Ascending aorta (tissue), 2 donors: ENCODE measurements around the gene CMYA5. TPM values are rescaled to one million over a fixed set of nuclear protein-coding genes. Genes with fewer than 3 reads are reported as not detected.

Source experiments
- DNase-seq, 2 donors: peaks; one replicate each; pipeline ENCODE4 v3.0.0-alpha.2; 2019; ENCODE audit warnings: low spot score in 2 of 2
- H3K27ac ChIP-seq, 2 donors: fragments of 200-600 bp; sonication (generic); one replicate each; pipeline ENCODE4 v1.5.1; 2016 to 2017; ENCODE audit warnings: mild to moderate bottlenecking in 1 of 2
- H3K27me3 ChIP-seq: fragments of 200-600 bp; sonication (generic); one replicate; pipeline ENCODE4 v1.5.1; 2017
- H3K36me3 ChIP-seq, 2 donors: fragments of 200-600 bp; sonication (generic); one replicate each; pipeline ENCODE4 v1.5.1; 2016
- H3K4me1 ChIP-seq, 2 donors: fragments of 200-600 bp; sonication (generic); one replicate each; pipeline ENCODE4 v1.5.1; 2016 to 2017; ENCODE audit warnings: mild to moderate bottlenecking in 1 of 2
- H3K4me3 ChIP-seq, 2 donors: fragments of 200-600 bp; sonication (generic); one replicate each; pipeline ENCODE4 v1.5.1; 2016 to 2017; ENCODE audit warnings: mild to moderate bottlenecking in 1 of 2
- H3K9me3 ChIP-seq, 2 donors: fragments of 200-600 bp; sonication (generic); one replicate each; pipeline ENCODE4 v1.5.1; 2016
- intact Hi-C: fragments of 100-400 bp; cut with DNase I; formaldehyde crosslinking; loops from one replicate; pipeline ENCODE4 v1.15.1; 2023
- total RNA-seq: library from RNA; depleted of rRNA; stranded (reverse); fragments of >200 nt; gene quantifications from one replicate; pipeline ENCODE4 v1.1.0, GENCODE V29; 2016
- TF ChIP-seq, protein P1 (sequence below), 3 experiments: fragments of 200-600 bp in 2 of 3; fragments of 450-650 bp in 1 of 3; sonication (generic) in 2 of 3; IDR thresholded peaks; one replicate each; pipeline ENCODE4 v1.5.1; 2016 to 2019; ENCODE audit warnings: antibody characterized with exemption in 3 of 3, mild to moderate bottlenecking in 1 of 3, moderate library complexity in 1 of 3

The CMYA5 gene
- total RNA-seq, 1 donor from 2014 or later: 1.2 TPM

DNA sequence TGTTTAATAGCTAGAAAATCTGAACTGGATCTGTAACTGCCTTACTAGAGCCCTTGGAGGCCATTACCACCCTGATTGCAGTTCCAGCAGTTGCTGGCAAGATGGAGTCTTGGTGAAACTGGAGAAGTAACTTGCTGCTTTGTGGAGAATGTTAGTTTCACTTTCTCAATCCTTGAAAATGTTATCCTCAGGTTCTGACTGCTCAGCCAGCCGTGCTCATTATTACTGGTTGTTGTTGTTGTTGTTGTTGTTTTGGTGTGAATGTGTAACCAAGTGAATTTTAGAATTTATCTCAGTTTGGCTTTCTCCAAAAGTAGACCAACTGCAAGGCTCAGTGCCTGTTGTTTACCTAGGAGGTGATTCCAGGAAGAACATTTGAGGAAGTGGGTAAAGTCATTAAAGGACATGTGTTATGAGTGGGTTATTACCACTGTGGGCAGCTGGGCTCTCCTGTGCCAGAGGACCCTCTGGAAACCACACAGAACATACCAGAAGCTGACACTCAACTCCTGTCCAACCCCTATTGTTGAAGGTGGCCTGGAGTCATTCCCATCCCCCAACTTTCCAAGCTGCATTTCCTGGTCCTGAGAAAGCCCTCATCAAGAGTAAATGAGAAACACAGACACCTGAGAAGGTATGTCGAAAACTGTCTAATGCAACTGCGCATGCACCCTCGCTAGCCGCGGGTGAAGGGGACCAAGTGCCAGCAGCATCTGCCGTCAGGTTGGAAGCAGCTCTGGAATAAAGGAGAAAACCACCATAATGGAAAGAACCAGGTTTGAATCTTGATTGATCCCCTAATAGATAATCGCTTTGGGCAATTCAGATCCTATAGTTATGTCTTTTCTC, 111.6 kb downstream of the CMYA5 start:
- Histone ChIP-seq H3K4me1 (no peaks in the 10 kb centered on the region), H3K27ac (no peak overlapping the region), H3K9me3 (no peaks in the 10 kb centered on the region), H3K27me3 (no peaks in the 10 kb centered on the region), H3K4me3 (no peak overlapping the region), H3K36me3 (no peaks in the 10 kb centered on the region)
- DNase-seq: no peak
- intact Hi-C loops: no loop called here
- TF ChIP-seq, protein P1, sequence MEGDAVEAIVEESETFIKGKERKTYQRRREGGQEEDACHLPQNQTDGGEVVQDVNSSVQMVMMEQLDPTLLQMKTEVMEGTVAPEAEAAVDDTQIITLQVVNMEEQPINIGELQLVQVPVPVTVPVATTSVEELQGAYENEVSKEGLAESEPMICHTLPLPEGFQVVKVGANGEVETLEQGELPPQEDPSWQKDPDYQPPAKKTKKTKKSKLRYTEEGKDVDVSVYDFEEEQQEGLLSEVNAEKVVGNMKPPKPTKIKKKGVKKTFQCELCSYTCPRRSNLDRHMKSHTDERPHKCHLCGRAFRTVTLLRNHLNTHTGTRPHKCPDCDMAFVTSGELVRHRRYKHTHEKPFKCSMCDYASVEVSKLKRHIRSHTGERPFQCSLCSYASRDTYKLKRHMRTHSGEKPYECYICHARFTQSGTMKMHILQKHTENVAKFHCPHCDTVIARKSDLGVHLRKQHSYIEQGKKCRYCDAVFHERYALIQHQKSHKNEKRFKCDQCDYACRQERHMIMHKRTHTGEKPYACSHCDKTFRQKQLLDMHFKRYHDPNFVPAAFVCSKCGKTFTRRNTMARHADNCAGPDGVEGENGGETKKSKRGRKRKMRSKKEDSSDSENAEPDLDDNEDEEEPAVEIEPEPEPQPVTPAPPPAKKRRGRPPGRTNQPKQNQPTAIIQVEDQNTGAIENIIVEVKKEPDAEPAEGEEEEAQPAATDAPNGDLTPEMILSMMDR (IDR thresholded peaks at IDR 0.05): no peak

DNA sequence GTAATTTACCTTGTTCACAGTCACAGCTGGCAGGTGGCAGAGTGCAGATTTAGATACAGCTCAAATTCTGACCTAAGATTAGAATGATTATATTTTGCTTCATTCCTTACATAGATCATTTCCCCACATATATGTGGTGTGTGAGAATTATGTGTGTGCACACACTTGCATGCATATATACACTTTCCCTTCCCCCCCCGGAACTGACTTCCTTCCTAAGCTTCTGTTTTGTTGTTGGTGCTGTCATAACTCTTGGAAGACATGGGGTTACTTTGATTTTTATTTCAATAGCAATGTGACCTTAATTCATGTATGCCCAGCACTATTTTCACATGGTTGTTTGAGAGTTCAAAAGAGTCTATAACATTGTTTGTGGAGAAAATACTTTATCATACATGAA, 112.8 kb downstream of the CMYA5 start:
- H3K27me3 ChIP-seq: no peaks in the 10 kb centered on the region
- no peak for DNase-seq
- H3K9me3 ChIP-seq: no peaks in the 10 kb centered on the region
- H3K4me3 ChIP-seq: no peak overlapping the region
- no peaks in the 10 kb centered on the region for H3K4me1 ChIP-seq
- H3K27ac ChIP-seq: no peak overlapping the region
- intact Hi-C loops: no loop called here
- no peaks in the 10 kb centered on the region for H3K36me3 ChIP-seq
- TF ChIP-seq, protein P1 (IDR thresholded peaks at IDR 0.05): no peak

DNA sequence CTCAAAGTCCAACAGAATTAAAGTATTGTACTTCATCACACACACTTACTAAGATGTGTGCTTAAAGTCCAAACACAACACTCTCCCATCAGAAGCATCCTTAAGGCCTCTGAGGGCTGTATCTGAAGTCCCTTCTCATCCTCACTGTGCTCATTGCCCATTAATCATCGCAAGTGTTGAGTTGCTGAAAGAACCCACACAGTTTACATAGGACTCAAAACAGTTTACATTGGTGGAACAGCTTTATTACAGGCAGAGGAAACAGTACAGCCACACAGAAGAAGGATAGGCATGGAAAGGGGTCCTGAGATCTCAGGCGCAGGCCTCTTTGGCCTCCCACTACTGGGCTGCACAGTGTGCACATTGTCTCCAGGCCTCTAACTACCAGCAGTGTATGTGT, 113.4 kb downstream of the CMYA5 start:
- no peaks in the 10 kb centered on the region for H3K9me3 ChIP-seq
- no peaks in the 10 kb centered on the region for H3K36me3 ChIP-seq
- no peak overlapping the region for H3K27ac ChIP-seq
- no peak for DNase-seq
- H3K4me3 ChIP-seq: no peak overlapping the region
- intact Hi-C loops: no loop called here
- no peaks in the 10 kb centered on the region for H3K4me1 ChIP-seq
- H3K27me3 ChIP-seq: no peaks in the 10 kb centered on the region
- TF ChIP-seq, protein P1 (IDR thresholded peaks at IDR 0.05): no peak

DNA sequence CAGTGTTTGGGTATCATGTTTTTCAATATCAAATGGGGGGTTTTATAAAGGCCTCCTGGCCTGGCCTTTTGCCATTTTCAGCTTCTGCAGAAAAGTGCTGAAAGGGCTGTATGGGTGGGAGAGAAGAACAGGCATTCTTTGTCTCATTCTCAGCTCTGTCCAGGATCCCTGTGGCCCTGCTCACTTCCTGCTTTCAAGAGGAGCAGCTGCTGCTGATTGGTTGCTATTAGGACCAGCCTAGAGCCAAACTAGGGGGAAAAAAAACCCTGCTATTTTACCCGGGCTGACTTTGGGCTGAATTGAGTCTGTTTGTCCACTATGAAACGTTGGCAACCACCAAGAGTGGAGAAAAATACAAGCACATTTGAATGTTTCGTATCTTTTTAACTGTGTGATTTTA, 117.1 kb downstream of the CMYA5 start:
- no peaks in the 10 kb centered on the region for H3K9me3 ChIP-seq
- TF ChIP-seq, protein P1 (IDR thresholded peaks at IDR 0.05): no peak
- no peaks in the 10 kb centered on the region for H3K36me3 ChIP-seq
- no peak overlapping the region for H3K4me3 ChIP-seq
- DNase-seq: no peak
- no peaks in the 10 kb centered on the region for H3K4me1 ChIP-seq
- intact Hi-C loops: no loop called here
- no peak overlapping the region for H3K27ac ChIP-seq
- H3K27me3 ChIP-seq: no peaks in the 10 kb centered on the region

DNA sequence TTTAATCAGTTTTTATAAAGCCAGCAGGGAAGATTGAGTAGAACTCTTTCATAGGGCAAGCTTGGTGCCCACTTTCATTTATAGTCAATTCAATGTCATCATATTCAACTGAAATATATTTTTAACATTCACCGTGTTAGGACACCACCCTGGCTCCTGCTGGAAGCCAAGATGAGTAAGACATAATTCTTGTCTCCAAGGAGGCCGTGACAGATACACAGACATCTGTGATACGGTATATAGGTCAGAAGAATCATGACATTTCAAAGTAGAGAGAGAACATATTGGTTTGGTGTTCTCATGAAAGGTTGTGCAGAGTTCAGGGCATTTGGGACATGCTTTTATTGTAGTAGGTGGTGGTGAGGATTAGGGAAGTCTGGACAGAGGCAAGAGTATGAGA, 120.1 kb downstream of the CMYA5 start:
- no peak for DNase-seq
- H3K4me1 ChIP-seq: no peaks in the 10 kb centered on the region
- intact Hi-C loops: no loop called here
- no peak overlapping the region for H3K27ac ChIP-seq
- TF ChIP-seq, protein P1 (IDR thresholded peaks at IDR 0.05): no peak
- H3K27me3 ChIP-seq: no peaks in the 10 kb centered on the region
- H3K4me3 ChIP-seq: no peak overlapping the region
- H3K9me3 ChIP-seq: no peaks in the 10 kb centered on the region
- no peaks in the 10 kb centered on the region for H3K36me3 ChIP-seq
